H1 (cell line): Measurements from ENCODE around the gene STARD3NL. TPM values are rescaled to one million over a fixed set of nuclear protein-coding genes. Genes with fewer than 3 reads are reported as not detected.

ENCODE experiments used
- CTCF ChIA-PET: fragments of 300-600 bp; sonication (Branson Sonifier 250); formaldehyde crosslinking; loops from one replicate; lab custom pipeline; 2021; ENCODE audit not compliant: partially characterized antibody; lab: Charles Lee
- POLR2A ChIA-PET: fragments of 300-600 bp; sonication (Branson Sonifier 250); formaldehyde crosslinking; loops from one replicate; lab custom pipeline; 2021; ENCODE audit warnings: inconsistent platforms; ENCODE audit not compliant: partially characterized antibody; lab: Charles Lee
- DNase-seq, 2 experiments: peaks; one replicate each; pipeline versions ENCODE4 v3.0.0 to v3.0.0-alpha.2; 2010 to 2022; ENCODE audit warnings: low spot score in 2 of 2, low read depth in 1 of 2, mixed read lengths in 1 of 2
- FAIRE-seq: peaks from 2 replicates; lab custom pipeline; 2011; peaks lifted over from hg19 to GRCh38; lab: Jason Lieb, UNC
- H2AFZ ChIP-seq: 2 replicates; pipeline ENCODE4 v1.8.1; 2012; ENCODE audit warnings: low read length, inconsistent platforms
- H2AK5ac ChIP-seq: 2 replicates; pipeline ENCODE4 v1.6.1; 2013; ENCODE audit warnings: low read depth, low read length
- H2BK120ac ChIP-seq: replicated peaks from 2 replicates; pipeline ENCODE3; 2013; ENCODE audit warnings: low read depth, low read length, inconsistent platforms
- H2BK12ac ChIP-seq: 2 replicates; pipeline ENCODE4 v1.6.1; 2013; ENCODE audit warnings: low read depth, low read length
- H2BK15ac ChIP-seq: 2 replicates; pipeline ENCODE4 v1.6.1; 2013; ENCODE audit warnings: low read length
- H2BK20ac ChIP-seq: 2 replicates; pipeline ENCODE4 v1.6.1; 2013; ENCODE audit warnings: low read length
- H2BK5ac ChIP-seq: 2 replicates; pipeline ENCODE4 v1.6.1; 2013; ENCODE audit warnings: low read depth, low read length
- H3K14ac ChIP-seq: 2 replicates; pipeline ENCODE4 v1.6.1; 2013; ENCODE audit warnings: inconsistent platforms; ENCODE audit not compliant: insufficient read length
- H3K18ac ChIP-seq: 2 replicates; pipeline ENCODE4 v1.6.1; 2013; ENCODE audit warnings: low read length; ENCODE audit errors: extremely low read depth
- H3K23ac ChIP-seq: 2 replicates; pipeline ENCODE4 v1.6.1; 2013; ENCODE audit warnings: inconsistent platforms; ENCODE audit not compliant: insufficient read length
- H3K23me2 ChIP-seq: 2 replicates; pipeline ENCODE4 v1.6.1; 2013; ENCODE audit warnings: low read depth, low read length
- H3K27ac ChIP-seq: 2 replicates; pipeline ENCODE4 v1.6.1; 2011; ENCODE audit warnings: low read depth, low read length, inconsistent platforms
- H3K27me3 ChIP-seq, 4 experiments: replicated peaks in 1 of 4; 1 replicate in 1 of 4; 2 replicates in 3 of 4; pipeline versions ENCODE4 v1.6.1 to v1.8.1; 2011 to 2013; ENCODE audit warnings: low read length in 3 of 4, mild to moderate bottlenecking in 3 of 4, inconsistent platforms in 2 of 4, mixed read lengths in 2 of 4, moderate library complexity in 1 of 4; ENCODE audit not compliant: control insufficient read depth in 3 of 4, insufficient read depth in 3 of 4; ENCODE audit errors: extremely low read depth in 1 of 4
- H3K36me3 ChIP-seq, 4 experiments: 2 replicates each; pipeline versions ENCODE4 v1.6.1 to v1.8.1; 2011 to 2013; ENCODE audit warnings: mild to moderate bottlenecking in 4 of 4, low read length in 3 of 4, moderate library complexity in 2 of 4, control low read depth in 1 of 4, inconsistent platforms in 1 of 4; ENCODE audit not compliant: insufficient read depth in 4 of 4, control insufficient read depth in 2 of 4
- H3K4ac ChIP-seq: replicated peaks from 2 replicates; pipeline ENCODE3; 2013; ENCODE audit warnings: low read length, low read depth, mixed read lengths, inconsistent platforms; ENCODE audit not compliant: insufficient read length
- H3K4me1 ChIP-seq, 4 experiments: replicated peaks in 1 of 4; 1 replicate in 1 of 4; 2 replicates in 3 of 4; pipeline versions ENCODE4 v1.6.1 to v1.8.1; 2011 to 2013; ENCODE audit warnings: low read length in 3 of 4, inconsistent platforms in 2 of 4, mixed read lengths in 1 of 4; ENCODE audit not compliant: insufficient read depth in 4 of 4, control insufficient read depth in 3 of 4
- H3K4me2 ChIP-seq, 2 experiments: 2 replicates each; pipeline versions ENCODE4 v1.6.1 to v1.8.1; 2011 to 2013; ENCODE audit warnings: low read depth in 2 of 2, low read length in 2 of 2, control low read depth in 1 of 2, inconsistent platforms in 1 of 2, mild to moderate bottlenecking in 1 of 2; ENCODE audit not compliant: insufficient read depth in 1 of 2
- H3K4me3 ChIP-seq, 4 experiments: fragments of 200-600, 300-600 bp in 1 of 4; sonication (generic), shearing (Covaris generic), sonication (Bioruptor Twin) in 1 of 4; 2 replicates each; pipeline versions ENCODE4 v1.5.1 to v1.8.1; 2011 to 2016; ENCODE audit warnings: low read length in 4 of 4, low read depth in 3 of 4, control low read depth in 2 of 4, inconsistent platforms in 2 of 4, mild to moderate bottlenecking in 2 of 4, mixed read lengths in 1 of 4, moderate library complexity in 1 of 4; ENCODE audit not compliant: insufficient read depth in 2 of 4; ENCODE audit errors: extremely low read depth in 1 of 4
- H3K56ac ChIP-seq: replicated peaks from 2 replicates; pipeline ENCODE3; 2013; ENCODE audit warnings: low read depth, mild to moderate bottlenecking, mixed read lengths, low read length, inconsistent platforms; ENCODE audit not compliant: insufficient read length
- H3K79me1 ChIP-seq: 2 replicates; pipeline ENCODE4 v1.6.1; 2013; ENCODE audit warnings: low read depth, low read length, control low read depth
- H3K79me2 ChIP-seq, 2 experiments: 2 replicates each; pipeline versions ENCODE4 v1.6.1 to v1.8.1; 2012 to 2013; ENCODE audit warnings: low read length in 2 of 2, mild to moderate bottlenecking in 2 of 2, inconsistent platforms in 1 of 2; ENCODE audit not compliant: insufficient read depth in 2 of 2, control insufficient read depth in 1 of 2
- H3K9ac ChIP-seq, 4 experiments: replicated peaks in 1 of 4; 1 replicate in 1 of 4; 2 replicates in 3 of 4; pipeline versions ENCODE4 v1.6.1 to v1.8.1; 2011 to 2013; ENCODE audit warnings: low read depth in 3 of 4, low read length in 3 of 4, control low read depth in 2 of 4, mild to moderate bottlenecking in 2 of 4, moderate library complexity in 2 of 4, inconsistent platforms in 1 of 4; ENCODE audit errors: extremely low read depth in 1 of 4
- H3K9me3 ChIP-seq, 2 experiments: 2 replicates each; pipeline versions ENCODE4 v1.6.1 to v1.8.1; 2012 to 2013; ENCODE audit warnings: mild to moderate bottlenecking in 2 of 2, moderate library complexity in 2 of 2, control low read depth in 1 of 2, inconsistent platforms in 1 of 2, low read depth in 1 of 2, low read length in 1 of 2, mixed read lengths in 1 of 2; ENCODE audit not compliant: insufficient read depth in 2 of 2
- H4K20me1 ChIP-seq, 2 experiments: replicated peaks in 1 of 2; 2 replicates each; pipeline versions ENCODE3 to v1.8.1; 2011 to 2013; ENCODE audit warnings: inconsistent platforms in 2 of 2, low read length in 2 of 2, mild to moderate bottlenecking in 1 of 2; ENCODE audit not compliant: insufficient read depth in 2 of 2, control insufficient read depth in 1 of 2
- H4K5ac ChIP-seq: 2 replicates; pipeline ENCODE4 v1.6.1; 2013; ENCODE audit warnings: low read length, low read depth, mixed read lengths, inconsistent platforms; ENCODE audit not compliant: insufficient read length
- H4K8ac ChIP-seq: 2 replicates; pipeline ENCODE4 v1.8.0; 2013; ENCODE audit warnings: mild to moderate bottlenecking, moderate library complexity, low read length, inconsistent platforms; ENCODE audit not compliant: insufficient read depth; ENCODE audit errors: extremely low read depth
- H4K91ac ChIP-seq: replicated peaks from 2 replicates; pipeline ENCODE3; 2013; ENCODE audit warnings: low read length, mixed read lengths, inconsistent platforms; ENCODE audit not compliant: insufficient read length
- BCL11A ChIP-seq, 2 experiments: IDR thresholded peaks; one replicate each; pipeline ENCODE4 v1.6.1; 2011; ENCODE audit warnings: low read depth in 2 of 2, low read length in 2 of 2, mild to moderate bottlenecking in 2 of 2
- CTBP2 ChIP-seq: IDR thresholded peaks from 2 replicates; pipeline ENCODE4 v1.7.0; 2011; ENCODE audit warnings: borderline replicate concordance, mild to moderate bottlenecking, moderate library complexity, mixed read lengths, low read length; ENCODE audit not compliant: insufficient read depth, insufficient read length
- GTF2F1 ChIP-seq: IDR thresholded peaks from 2 replicates; pipeline ENCODE4 v1.6.1; 2012; ENCODE audit warnings: low read depth, low read length, improper control_type of control experiment, borderline replicate concordance
- HDAC2 ChIP-seq, 2 experiments: fragments of 300-600 bp in 1 of 2; sonication (generic) in 1 of 2; IDR thresholded peaks; 2 replicates each; pipeline ENCODE4 v1.6.1; 2011 to 2012; ENCODE audit warnings: low read depth in 2 of 2, low read length in 2 of 2, mild to moderate bottlenecking in 2 of 2, moderate library complexity in 2 of 2, borderline replicate concordance in 1 of 2, inconsistent platforms in 1 of 2
- HDAC6 ChIP-seq: IDR thresholded peaks from one replicate; pipeline ENCODE4 v1.7.1; 2012; ENCODE audit warnings: low read depth, mild to moderate bottlenecking, inconsistent platforms, low read length, moderate library complexity
- JUND ChIP-seq: IDR thresholded peaks from 2 replicates; pipeline ENCODE4 v1.6.1; 2011; ENCODE audit warnings: mild to moderate bottlenecking, improper control_type of control experiment, low read length
- PHF8 ChIP-seq: fragments of 200-600 bp; sonication (generic); conservative IDR thresholded peaks from 2 replicates; pipeline ENCODE4 v1.7.1; 2012; ENCODE audit warnings: low read depth, mild to moderate bottlenecking, inconsistent platforms, low read length, moderate library complexity
- SIN3A ChIP-seq, 2 experiments: IDR thresholded peaks in 1 of 2; conservative IDR thresholded peaks in 1 of 2; 2 replicates each; pipeline ENCODE4 v1.6.1; 2011 to 2012; ENCODE audit warnings: low read length in 2 of 2, improper control_type of control experiment in 1 of 2, low read depth in 1 of 2, mild to moderate bottlenecking in 1 of 2
- TAF1 ChIP-seq: IDR thresholded peaks from 2 replicates; pipeline ENCODE4 v1.6.1; 2011; ENCODE audit warnings: mild to moderate bottlenecking, low read depth, low read length
- TBP ChIP-seq: IDR thresholded peaks from 2 replicates; pipeline ENCODE4 v1.6.1; 2011; ENCODE audit warnings: low read depth, low read length, improper control_type of control experiment
- WGBS, 2 experiments: shearing (Covaris generic) in 1 of 2; methylation state at CpG; one replicate each; pipeline versions ENCODE4 v1.1.6 to v1.1.7; 2013 to 2015; ENCODE audit warnings: low lambda C conversion rate in 2 of 2, mixed read lengths in 2 of 2, inconsistent platforms in 1 of 2, low coverage in 1 of 2, missing lambda C conversion rate in 1 of 2; ENCODE audit not compliant: insufficient replicate concordance in 2 of 2, insufficient coverage in 1 of 2, insufficient read length in 1 of 2; ENCODE audit errors: extremely low coverage in 1 of 2, missing lambda C conversion rate in 1 of 2; 5-methylcytosine and 5-hydroxymethylcytosine counted together
- polyA plus RNA-seq, 7 experiments: library from polyadenylated mRNA; depleted of rRNA in 3 of 7; stranded (reverse) in 5 of 7; unstranded in 2 of 7; fragments of >200 nt in 5 of 7; fragments of 200-250 nt in 2 of 7; gene quantifications; 1 replicate in 5 of 7; 2 replicates in 1 of 7; 4 replicates in 1 of 7; pipeline versions ENCODE4 v1.2.1 to v1.2.3, GENCODE V29; 2011 to 2013; ENCODE audit warnings: missing spikeins in 2 of 7, mixed read lengths in 2 of 7
- total RNA-seq: library from RNA; stranded (reverse); fragmentation: NEBNext Ultra II Directional; extraction: Animal tissue kit (Norgen Biotek cat#: 25700); gene quantifications from 2 replicates; pipeline ENCODE4 v1.2.1, GENCODE V29; 2021

STARD3NL gene
- total and polyA plus RNA-seq, 2 of the 8 experiments (the other 6 are each of a cell fraction or from before 2014, with no cell fraction given) = 27.1 to 40.5 TPM

DNA sequence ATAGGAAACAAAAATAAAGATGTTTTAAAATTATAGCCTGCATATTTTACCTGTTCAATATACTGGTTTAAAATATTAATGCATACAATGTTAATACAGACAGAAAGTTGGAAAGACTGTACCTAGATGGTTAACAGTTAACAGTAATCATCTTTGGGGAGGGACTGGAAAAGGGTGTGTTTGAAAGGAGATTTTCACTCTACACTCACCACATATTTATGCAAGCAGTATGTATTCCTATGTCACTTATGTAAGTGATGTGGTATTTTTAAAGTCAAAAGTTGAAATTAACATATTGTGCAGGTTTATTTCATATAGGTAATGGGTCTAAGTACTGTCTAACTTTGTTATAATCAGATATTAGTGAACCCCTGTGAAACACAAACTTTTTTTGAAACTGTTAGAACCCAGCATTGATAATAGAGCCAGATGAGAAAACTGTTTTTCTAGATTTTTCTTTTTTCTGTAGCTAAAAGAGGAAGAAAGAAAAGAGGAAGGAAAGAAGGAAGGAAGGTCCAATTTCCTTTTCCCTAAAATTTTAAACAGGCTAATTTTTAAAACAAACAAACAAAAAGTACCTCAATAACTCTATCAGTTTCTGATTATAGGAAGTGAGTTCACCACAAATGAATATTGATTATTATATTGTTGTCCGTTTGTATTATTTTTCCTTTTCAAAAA, 9.0 kb upstream of the STARD3NL start:
- H3K36me3 ChIP-seq = no peaks in the 10 kb centered on the region
- no peaks in the 10 kb centered on the region for H3K23me2 ChIP-seq
- no peaks in the 10 kb centered on the region for H3K27me3 ChIP-seq
- H3K4me3 ChIP-seq = no peak overlapping the region
- no peak overlapping the region for H2BK20ac ChIP-seq
- no peak overlapping the region for H2BK12ac ChIP-seq
- no peak overlapping the region for H2BK15ac ChIP-seq
- H4K5ac ChIP-seq = no peak overlapping the region
- no peaks in the 10 kb centered on the region for H3K9me3 ChIP-seq
- H3K4me2 ChIP-seq = no peak overlapping the region
- no peaks in the 10 kb centered on the region for H4K20me1 ChIP-seq
- no peak overlapping the region for H3K9ac ChIP-seq
- H2BK5ac ChIP-seq = no peak overlapping the region
- H3K14ac ChIP-seq = no peak overlapping the region
- no peak for TF ChIP-seq HDAC6
- no peak for TF ChIP-seq BCL11A (IDR thresholded peaks at IDR 0.05; ENCODE audit: low read depth in 2 of 2, low read length in 2 of 2)
- TF ChIP-seq SIN3A (conservative IDR thresholded peaks at IDR 0.05 in 1 of 2, IDR thresholded peaks at IDR 0.05 in 1 of 2; ENCODE audit: low read depth in 1 of 2, low read length in 2 of 2) = no peak
- no peak for TF ChIP-seq TAF1
- no peak for TF ChIP-seq HDAC2 (IDR thresholded peaks at IDR 0.05; ENCODE audit: borderline replicate concordance in 1 of 2, low read depth in 2 of 2, low read length in 2 of 2)
- no peak for TF ChIP-seq CTBP2
- TF ChIP-seq PHF8 = no peak
- no peak for TF ChIP-seq TBP
- no peak for TF ChIP-seq GTF2F1
- TF ChIP-seq JUND = no peak
- TF ChIP-seq, all 59 proteins: peak for 0
- H2AK5ac ChIP-seq = no peak overlapping the region
- no peak overlapping the region for H4K91ac ChIP-seq
- no peaks in the 10 kb centered on the region; a peak in 1 of 7 replicates for H3K4me1 ChIP-seq
- no peak for DNase-seq
- no peak for FAIRE-seq
- H3K27ac ChIP-seq = no peak overlapping the region
- WGBS, 2 experiments = 93% methylated on average over 1 of the region's 1 CpG; no CpG with 5 or more reads in 1 of the 2 experiments
- no peak overlapping the region for H3K23ac ChIP-seq
- no peak overlapping the region for H2AFZ ChIP-seq
- H3K18ac ChIP-seq = no peak overlapping the region
- ChIA-PET CTCF (interaction anchor here (1.0 to 1.5 kb wide), 2 partner anchors 47 to 54 kb away, joined by 4 to 5 read pairs; no protein-coding TSS in a partner anchor), POLR2A (interaction anchor here (2.1 kb wide), 1 partner anchor 9 kb away, joined by 5 read pairs; the partner anchor contains the start of gene STARD3NL)
- H3K79me1 ChIP-seq = no peaks in the 10 kb centered on the region
- H4K8ac ChIP-seq = no peak overlapping the region
- no peaks in the 10 kb centered on the region for H3K79me2 ChIP-seq
- H2BK120ac ChIP-seq = no peak overlapping the region
- H3K56ac ChIP-seq = no peak overlapping the region
- no peak overlapping the region for H3K4ac ChIP-seq
